ENCODE measurements around the gene RSPH3.
"Not testable (repeated sequence)": the region's sequence is repeated elsewhere in the genome, so short reads cannot be mapped to it uniquely, and the experiment has no call there.

The RSPH3 gene

DNA sequence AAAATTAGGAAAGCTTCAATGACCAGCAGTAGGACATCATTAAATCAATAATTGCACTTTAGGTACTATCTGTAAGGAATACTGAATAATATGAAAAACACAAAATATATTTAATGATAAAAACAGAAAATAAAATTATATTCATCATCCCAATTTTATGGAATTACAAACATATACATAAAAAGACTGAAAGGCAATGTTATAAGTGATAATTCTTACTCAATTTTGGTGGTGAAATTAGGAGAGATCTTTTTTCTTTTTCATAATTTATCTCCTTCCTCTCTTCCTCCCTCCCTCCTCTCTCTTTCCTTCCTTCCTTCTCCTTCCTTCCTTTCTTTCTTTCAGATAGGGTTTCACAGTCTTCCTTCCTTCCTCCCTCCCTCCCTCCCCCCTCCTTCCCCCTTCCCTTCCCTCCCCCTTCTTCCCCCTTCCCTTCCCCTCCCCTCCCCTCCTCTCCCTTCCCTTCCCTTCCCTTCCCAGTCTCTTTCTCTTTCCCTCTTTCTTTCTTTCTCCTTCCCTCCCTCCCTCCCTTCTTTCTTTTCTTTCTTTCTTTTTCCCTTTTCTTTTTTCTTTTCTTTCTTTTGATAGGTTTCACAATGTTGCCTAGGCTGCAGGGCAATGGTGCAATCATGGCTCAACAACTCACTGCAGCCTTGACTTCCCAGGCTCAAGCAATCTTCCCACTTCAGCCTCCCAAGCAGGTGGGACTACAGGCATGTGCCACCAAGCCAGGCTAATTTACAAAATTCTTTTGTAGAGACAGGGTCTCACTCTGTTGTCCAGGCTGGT lies 36.8 kb downstream of the RSPH3 start:
- H3K4me3 ChIP-seq (ENCODE audit: low read length): no peak overlapping the region
- H3K9me3 ChIP-seq (replicated peaks; ENCODE audit: low read length): no peaks in the 10 kb centered on the region
- H3K4me2 ChIP-seq (ENCODE audit: low read length): no peak overlapping the region
- H3K9ac ChIP-seq (ENCODE audit: low read depth, low read length): no peak overlapping the region
- H3K4me1 ChIP-seq (ENCODE audit: control insufficient read depth, insufficient read depth, low read length): no peaks in the 10 kb centered on the region
- H3K36me3 ChIP-seq (ENCODE audit: insufficient read depth, low read length): no peaks in the 10 kb centered on the region
- no peaks in the 10 kb centered on the region for H3K27me3 ChIP-seq (ENCODE audit: control insufficient read depth, insufficient read depth, low read length)

DNA sequence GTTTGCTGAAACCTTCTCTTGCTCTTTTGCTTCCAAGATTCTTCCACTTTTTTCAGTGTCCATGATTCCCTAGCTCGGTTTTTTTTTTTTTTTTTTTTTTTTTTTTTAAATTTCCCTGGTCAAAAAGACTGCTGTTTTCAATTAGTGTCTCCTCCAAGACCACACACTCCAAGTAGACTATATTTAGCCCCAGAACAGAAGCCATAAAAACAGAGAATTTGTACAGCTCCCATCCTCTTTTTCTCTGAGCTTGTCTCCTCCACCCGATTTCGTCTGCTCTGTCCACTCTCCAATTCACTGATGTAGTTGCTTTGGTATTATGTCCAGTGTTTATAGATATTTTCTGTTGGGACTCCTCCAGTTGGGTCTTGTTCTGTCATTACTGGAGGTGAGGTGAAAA lies 37.6 kb downstream of the RSPH3 start:
- Histone ChIP-seq H3K9ac (ENCODE audit: low read depth, low read length) (no peak overlapping the region), H3K4me1 (ENCODE audit: control insufficient read depth, insufficient read depth, low read length) (no peaks in the 10 kb centered on the region), H3K4me2 (ENCODE audit: low read length) (no peak overlapping the region), H3K36me3 (ENCODE audit: insufficient read depth, low read length) (no peaks in the 10 kb centered on the region), H3K4me3 (ENCODE audit: low read length) (no peak overlapping the region), H3K9me3 (replicated peaks; ENCODE audit: low read length) (no peaks in the 10 kb centered on the region), H3K27me3 (ENCODE audit: control insufficient read depth, insufficient read depth, low read length) (no peaks in the 10 kb centered on the region)

DNA sequence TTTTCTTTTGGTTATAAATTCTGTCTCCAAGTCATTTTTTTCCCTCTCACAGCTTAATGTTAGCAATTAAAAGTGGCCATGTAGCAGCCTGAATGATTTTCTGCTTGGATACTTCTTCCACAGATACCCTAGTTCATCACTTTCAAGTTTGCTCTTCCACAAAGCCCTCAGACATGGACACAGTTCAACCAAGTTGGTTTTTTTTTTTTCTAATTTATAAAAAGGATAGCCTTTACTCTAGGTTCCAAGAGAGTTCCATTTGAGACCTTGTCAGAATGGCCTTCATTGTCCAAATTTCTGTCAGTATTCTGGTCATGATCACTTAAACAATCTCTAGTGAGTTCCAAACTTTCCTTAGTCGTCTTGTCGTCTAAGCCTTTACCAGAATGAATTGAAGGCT lies 40.0 kb downstream of the RSPH3 start:
- H3K9me3 ChIP-seq (replicated peaks; ENCODE audit: low read length): no peaks in the 10 kb centered on the region
- H3K4me3 ChIP-seq (ENCODE audit: low read length): no peak overlapping the region
- no peak overlapping the region for H3K4me2 ChIP-seq (ENCODE audit: low read length)

DNA sequence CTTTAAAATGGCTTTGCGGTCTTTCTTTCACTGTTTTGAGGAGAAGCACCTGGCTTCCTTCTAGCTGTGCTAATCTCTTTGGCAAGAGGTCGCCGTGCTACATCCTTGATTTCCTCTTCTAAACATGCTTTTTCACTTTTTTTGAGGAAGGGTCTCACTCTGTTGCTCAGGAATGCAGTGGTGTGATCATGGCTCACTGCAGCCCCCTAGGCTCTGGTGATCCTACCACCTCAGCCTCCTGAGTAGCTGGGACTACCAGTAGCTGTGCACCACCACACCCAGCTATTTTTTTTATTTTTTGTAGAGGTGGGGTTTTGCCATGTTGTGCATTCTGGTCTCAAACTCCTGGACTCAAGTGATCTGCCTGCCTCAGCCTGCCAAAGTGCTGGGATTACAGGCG lies 40.5 kb downstream of the RSPH3 start:
- no peaks in the 10 kb centered on the region for H3K4me1 ChIP-seq (ENCODE audit: control insufficient read depth, insufficient read depth, low read length)

More for the DNA sequence above, 40.0 kb downstream of the RSPH3 start:
- Histone ChIP-seq H3K36me3 (ENCODE audit: insufficient read depth, low read length) (no peaks in the 10 kb centered on the region), H3K9ac (ENCODE audit: low read depth, low read length) (no peak overlapping the region), H3K27me3 (ENCODE audit: control insufficient read depth, insufficient read depth, low read length) (no peaks in the 10 kb centered on the region), H3K4me1 (ENCODE audit: control insufficient read depth, insufficient read depth, low read length) (no peaks in the 10 kb centered on the region)

DNA sequence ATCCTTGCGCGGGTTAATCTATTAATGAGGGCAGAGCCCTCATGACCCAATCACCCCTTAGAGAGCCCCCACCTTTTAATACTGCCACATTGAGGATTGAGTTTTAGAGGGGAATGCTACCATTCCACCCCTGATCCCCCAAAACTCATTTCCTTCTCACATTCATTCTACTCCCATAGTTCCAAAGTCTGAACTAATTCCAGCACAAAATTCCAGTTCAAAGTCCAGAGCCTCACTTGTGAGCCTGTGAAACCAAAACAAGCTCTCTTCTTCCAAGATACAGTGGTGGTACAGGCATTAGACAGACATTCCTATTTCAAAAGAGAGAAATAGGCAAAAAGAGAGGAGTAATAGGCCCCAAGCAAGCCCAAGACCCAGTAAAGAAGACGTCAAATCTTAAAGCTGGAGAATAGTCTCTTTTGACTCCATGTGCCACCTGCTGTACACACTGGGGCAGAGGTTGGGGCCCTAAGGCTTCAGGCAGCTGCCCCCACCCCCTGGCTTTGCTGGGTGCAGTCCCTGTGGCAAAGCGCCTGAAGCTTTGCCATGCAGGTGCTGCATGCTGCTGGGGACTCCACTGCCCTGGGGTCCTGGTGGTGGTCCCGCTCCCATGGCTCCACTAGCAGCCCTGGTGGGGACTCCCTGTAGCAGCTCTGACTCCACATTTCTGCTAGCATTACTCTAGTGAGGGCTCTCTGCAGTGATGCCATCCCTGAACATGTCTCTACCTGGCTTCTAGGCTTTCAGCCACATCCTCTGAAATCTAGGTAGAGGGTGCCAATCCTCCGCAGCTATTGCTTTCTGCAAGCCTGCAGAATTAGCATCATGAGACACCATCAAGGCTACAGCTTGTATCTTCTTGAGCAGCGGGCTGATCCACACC lies 41.3 kb downstream of the RSPH3 start:
- Histone ChIP-seq H3K36me3 (ENCODE audit: insufficient read depth, low read length) (no peaks in the 10 kb centered on the region), H3K4me3 (ENCODE audit: low read length) (no peak overlapping the region), H3K27me3 (ENCODE audit: control insufficient read depth, insufficient read depth, low read length) (no peaks in the 10 kb centered on the region), H3K9ac (ENCODE audit: low read depth, low read length) (no peak overlapping the region), H3K4me1 (ENCODE audit: control insufficient read depth, insufficient read depth, low read length) (no peaks in the 10 kb centered on the region), H3K9me3 (replicated peaks; ENCODE audit: low read length) (no peaks in the 10 kb centered on the region), H3K4me2 (ENCODE audit: low read length) (no peak overlapping the region)

More for the DNA sequence above, 40.5 kb downstream of the RSPH3 start:
- H3K9me3 ChIP-seq (replicated peaks; ENCODE audit: low read length): no peaks in the 10 kb centered on the region
- H3K4me3 ChIP-seq (ENCODE audit: low read length): no peak overlapping the region
- H3K9ac ChIP-seq (ENCODE audit: low read depth, low read length): no peak overlapping the region
- no peaks in the 10 kb centered on the region for H3K36me3 ChIP-seq (ENCODE audit: insufficient read depth, low read length)
- H3K4me2 ChIP-seq (ENCODE audit: low read length): no peak overlapping the region
- H3K27me3 ChIP-seq (ENCODE audit: control insufficient read depth, insufficient read depth, low read length): no peaks in the 10 kb centered on the region

DNA sequence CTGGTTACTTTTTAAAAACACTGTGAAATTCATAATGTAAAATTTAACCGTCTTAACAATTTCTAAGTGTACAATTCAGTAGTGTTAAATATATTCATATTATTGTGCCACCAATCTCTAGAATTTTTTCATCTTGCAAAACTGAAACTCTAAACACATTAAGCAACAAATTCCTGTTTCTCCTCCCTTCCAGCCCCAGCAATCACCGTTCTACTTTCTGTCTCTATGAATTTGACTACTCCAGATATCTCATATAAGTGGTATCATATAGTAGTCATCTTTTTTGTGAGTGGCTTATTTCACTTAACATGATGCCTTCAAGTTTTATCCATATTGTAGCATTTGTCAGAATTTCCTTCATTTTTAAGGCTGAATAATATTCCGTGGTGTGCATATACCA lies 44.7 kb downstream of the RSPH3 start:
- Histone ChIP-seq H3K4me3 (ENCODE audit: low read length) (no peak overlapping the region), H3K4me1 (ENCODE audit: control insufficient read depth, insufficient read depth, low read length) (no peaks in the 10 kb centered on the region), H3K27me3 (ENCODE audit: control insufficient read depth, insufficient read depth, low read length) (no peaks in the 10 kb centered on the region), H3K9me3 (replicated peaks; ENCODE audit: low read length) (no peaks in the 10 kb centered on the region), H3K9ac (ENCODE audit: low read depth, low read length) (no peak overlapping the region), H3K36me3 (ENCODE audit: insufficient read depth, low read length) (no peaks in the 10 kb centered on the region), H3K4me2 (ENCODE audit: low read length) (no peak overlapping the region)

DNA sequence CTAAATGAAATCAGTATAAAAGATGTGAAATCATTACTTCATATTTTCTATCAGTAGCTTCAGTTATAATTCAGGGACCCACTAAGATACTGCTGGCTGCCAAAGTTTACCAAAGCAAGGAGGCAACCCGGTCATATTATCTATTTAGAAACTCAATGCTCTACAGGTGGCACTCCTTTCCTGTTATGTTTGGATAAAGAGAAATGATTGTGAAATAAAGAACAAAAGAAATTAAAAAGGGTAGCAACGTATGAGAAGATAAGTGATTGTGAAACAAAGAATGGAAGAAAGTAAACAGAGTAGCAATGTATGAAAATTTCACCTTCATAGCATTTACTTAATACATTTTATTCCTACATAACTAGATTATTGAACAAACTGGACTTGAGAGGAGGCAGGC lies 45.2 kb downstream of the RSPH3 start:
- no peak overlapping the region for H3K4me2 ChIP-seq (ENCODE audit: low read length)

DNA sequence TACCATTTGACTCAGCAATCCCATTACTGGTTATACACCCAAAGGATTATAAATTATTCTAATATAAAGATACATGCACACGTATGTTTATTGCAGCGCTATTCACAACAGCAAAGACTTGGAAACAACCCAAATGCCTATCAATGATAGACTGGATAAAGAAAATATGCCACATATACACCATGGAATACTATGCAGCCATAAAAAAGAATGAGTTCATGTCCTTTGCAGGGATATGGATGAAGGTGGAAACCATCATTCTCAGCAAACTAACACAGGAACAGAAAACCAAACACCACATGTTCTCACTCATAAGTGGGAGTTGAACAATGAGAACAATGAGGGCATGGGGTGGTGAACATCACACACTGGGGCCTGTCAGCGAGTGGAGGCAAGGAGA lies 48.0 kb downstream of the RSPH3 start:
- H3K4me1 ChIP-seq (ENCODE audit: control insufficient read depth, insufficient read depth, low read length); H3K9me3 ChIP-seq (replicated peaks; ENCODE audit: low read length); H3K27me3 ChIP-seq (ENCODE audit: control insufficient read depth, insufficient read depth, low read length); H3K36me3 ChIP-seq (ENCODE audit: insufficient read depth, low read length); H3K9ac ChIP-seq (ENCODE audit: low read depth, low read length); H3K4me2 ChIP-seq (ENCODE audit: low read length); H3K4me3 ChIP-seq (ENCODE audit: low read length): not testable (repeated sequence)

More for the DNA sequence above, 45.2 kb downstream of the RSPH3 start:
- Histone ChIP-seq H3K4me1 (ENCODE audit: control insufficient read depth, insufficient read depth, low read length) (no peaks in the 10 kb centered on the region), H3K4me3 (ENCODE audit: low read length) (no peak overlapping the region), H3K27me3 (ENCODE audit: control insufficient read depth, insufficient read depth, low read length) (no peaks in the 10 kb centered on the region), H3K9me3 (replicated peaks; ENCODE audit: low read length) (no peaks in the 10 kb centered on the region), H3K36me3 (ENCODE audit: insufficient read depth, low read length) (no peaks in the 10 kb centered on the region), H3K9ac (ENCODE audit: low read depth, low read length) (no peak overlapping the region)

DNA sequence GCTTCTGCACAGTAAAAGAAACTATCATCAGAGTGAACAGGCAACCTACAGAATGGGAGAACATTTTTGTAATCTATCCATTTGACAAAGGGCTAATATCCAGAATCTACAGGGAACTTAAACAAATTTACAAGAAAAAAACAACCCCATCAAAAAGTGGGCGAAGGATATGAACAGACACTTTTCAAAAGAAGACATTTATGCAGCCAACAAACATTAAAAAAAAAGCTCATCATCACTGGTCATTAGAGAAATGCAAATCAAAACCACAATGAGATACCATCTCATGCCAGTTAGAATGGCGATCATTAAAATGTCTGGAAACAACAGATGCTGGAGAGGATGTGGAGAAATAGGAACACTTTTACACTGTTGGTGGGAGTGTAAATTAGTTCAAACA lies 48.4 kb downstream of the RSPH3 start:
- H3K4me3 ChIP-seq (ENCODE audit: low read length); H3K9ac ChIP-seq (ENCODE audit: low read depth, low read length); H3K9me3 ChIP-seq (replicated peaks; ENCODE audit: low read length); H3K4me1 ChIP-seq (ENCODE audit: control insufficient read depth, insufficient read depth, low read length); H3K4me2 ChIP-seq (ENCODE audit: low read length); H3K36me3 ChIP-seq (ENCODE audit: insufficient read depth, low read length); H3K27me3 ChIP-seq (ENCODE audit: control insufficient read depth, insufficient read depth, low read length): not testable (repeated sequence)

DNA sequence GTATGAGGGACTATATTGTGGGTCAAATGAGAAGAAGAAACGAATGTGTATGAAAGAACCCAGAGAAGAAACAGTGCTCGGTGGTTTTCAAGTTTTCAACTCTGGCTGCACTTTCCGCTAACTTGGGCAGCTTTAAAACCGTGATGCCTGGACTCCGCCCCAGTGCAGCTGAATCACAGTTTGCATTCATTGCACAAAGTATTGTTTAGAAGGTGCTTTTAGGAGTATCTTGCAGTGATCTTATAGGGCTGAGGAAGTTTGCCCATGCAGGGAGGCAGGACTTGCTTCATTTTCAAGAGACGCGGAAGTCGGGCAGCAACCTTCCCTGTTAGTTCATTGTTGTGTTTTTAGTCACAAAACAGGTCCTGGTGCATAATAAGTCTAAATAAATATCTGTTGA lies 52.7 kb downstream of the RSPH3 start:
- H3K4me3 ChIP-seq (ENCODE audit: low read length): no peak overlapping the region
- no peak overlapping the region for H3K9ac ChIP-seq (ENCODE audit: low read depth, low read length)
- H3K4me1 ChIP-seq (ENCODE audit: control insufficient read depth, insufficient read depth, low read length): no peaks in the 10 kb centered on the region
- no peak overlapping the region for H3K4me2 ChIP-seq (ENCODE audit: low read length)
- no peaks in the 10 kb centered on the region for H3K27me3 ChIP-seq (ENCODE audit: control insufficient read depth, insufficient read depth, low read length)
- H3K36me3 ChIP-seq (ENCODE audit: insufficient read depth, low read length): no peaks in the 10 kb centered on the region
- no peaks in the 10 kb centered on the region for H3K9me3 ChIP-seq (replicated peaks; ENCODE audit: low read length)

DNA sequence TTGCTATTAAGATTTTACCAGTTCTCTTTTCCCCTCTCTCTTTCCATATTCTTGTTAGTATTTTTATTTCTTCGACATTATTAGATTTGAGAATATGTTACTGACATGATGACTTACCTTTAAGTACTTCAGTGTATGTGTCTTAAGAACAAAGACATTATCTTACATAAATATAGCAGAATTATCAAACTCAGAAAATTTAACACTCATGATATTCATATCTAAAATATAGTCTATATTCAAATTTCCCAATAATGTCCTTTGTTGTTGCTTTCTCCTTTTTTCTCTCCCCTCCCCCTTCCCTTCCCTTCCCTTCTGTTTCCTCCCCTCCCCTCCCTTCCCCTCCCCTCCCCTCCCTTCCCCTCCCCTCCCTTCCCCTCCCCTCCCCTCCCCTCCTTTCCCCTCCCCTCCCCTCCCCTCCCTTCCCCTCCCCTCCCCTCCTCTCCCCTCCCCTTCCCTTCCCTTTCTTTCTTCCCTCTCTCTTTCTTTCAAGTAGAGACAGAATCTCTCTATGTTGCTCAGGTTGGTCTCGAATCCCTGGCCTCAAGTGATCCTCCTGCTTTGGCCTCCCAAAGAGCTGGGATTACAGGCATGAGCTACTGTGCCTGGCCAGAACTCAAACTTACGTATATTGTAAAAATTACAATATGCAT lies 56.5 kb downstream of the RSPH3 start:
- H3K4me3 ChIP-seq (ENCODE audit: low read length): no peak overlapping the region
- H3K27me3 ChIP-seq (ENCODE audit: control insufficient read depth, insufficient read depth, low read length): no peaks in the 10 kb centered on the region
- no peaks in the 10 kb centered on the region for H3K9me3 ChIP-seq (replicated peaks; ENCODE audit: low read length)
- no peak overlapping the region for H3K4me2 ChIP-seq (ENCODE audit: low read length)
- H3K36me3 ChIP-seq (ENCODE audit: insufficient read depth, low read length): no peaks in the 10 kb centered on the region
- no peaks in the 10 kb centered on the region for H3K4me1 ChIP-seq (ENCODE audit: control insufficient read depth, insufficient read depth, low read length)
- H3K9ac ChIP-seq (ENCODE audit: low read depth, low read length): no peak overlapping the region
